Breast epithelium (tissue), 4 donors: ENCODE results near the gene TOP3B. TPM values are rescaled to one million over a fixed set of nuclear protein-coding genes. Genes with fewer than 3 reads are reported as not detected.
A peak's percentile ranks its signal among the peaks of the same experiment; 100 is the strongest.

ENCODE experiments used
- DNase-seq, 2 donors: peaks; one replicate each; pipeline ENCODE4 v3.0.0-alpha.2; 2019; ENCODE audit warnings: low spot score in 2 of 2
- H3K27ac ChIP-seq, 2 donors: fragments of 200-600 bp; sonication (generic) in 1 of 2; one replicate each; pipeline ENCODE4 v1.5.1; 2016 to 2019; ENCODE audit warnings: mild to moderate bottlenecking in 1 of 2
- H3K27me3 ChIP-seq, 2 donors: fragments of 200-600 bp; sonication (generic) in 1 of 2; one replicate each; pipeline versions ENCODE4 v1.5.1 to v1.6.0; 2017 to 2019; ENCODE audit warnings: control low read depth in 1 of 2, mild to moderate bottlenecking in 1 of 2
- H3K36me3 ChIP-seq: fragments of 200-600 bp; one replicate; pipeline ENCODE4 v1.5.1; 2019
- H3K4me1 ChIP-seq, 2 donors: fragments of 200-600 bp; sonication (generic); one replicate each; pipeline ENCODE4 v1.5.1; 2016 to 2019; ENCODE audit warnings: control low read depth in 1 of 2
- H3K4me3 ChIP-seq, 3 donors: fragments of 200-600 bp; sonication (generic); 1 replicate in 2 of 3; 2 replicates in 1 of 3; pipeline ENCODE4 v1.5.1; 2016 to 2019; ENCODE audit warnings: mild to moderate bottlenecking in 3 of 3, moderate library complexity in 2 of 3
- H3K9me3 ChIP-seq, 2 donors: fragments of 200-600 bp; sonication (generic) in 1 of 2; one replicate each; pipeline ENCODE4 v1.5.1; 2016 to 2019; ENCODE audit warnings: control low read depth in 1 of 2
- CTCF ChIP-seq, 3 donors: fragments of 450-650 bp; IDR thresholded peaks; one replicate each; pipeline ENCODE4 v1.5.1; 2016 to 2017; ENCODE audit warnings: antibody characterized with exemption in 3 of 3, mild to moderate bottlenecking in 3 of 3, moderate library complexity in 3 of 3
- POLR2A ChIP-seq: fragments of 450-650 bp; IDR thresholded peaks from one replicate; pipeline ENCODE4 v1.6.1; 2016; ENCODE audit warnings: antibody characterized with exemption, mild to moderate bottlenecking, moderate library complexity
- POLR2AphosphoS5 ChIP-seq, 3 donors: sonication (generic); formaldehyde crosslinking; IDR thresholded peaks; one replicate each; pipeline ENCODE4 v1.6.1; 2017; ENCODE audit warnings: antibody characterized with exemption in 3 of 3
- intact Hi-C: fragments of 100-400 bp; cut with DNase I; formaldehyde crosslinking; loops from one replicate; pipeline ENCODE4 v1.15.1; 2023; ENCODE audit warnings: low total_unique reads
- total RNA-seq, 3 donors: library from RNA; depleted of rRNA; stranded (reverse); fragments of >200 nt; gene quantifications; one replicate each; pipeline ENCODE4 v1.1.0, GENCODE V29; 2016

Gene TOP3B
- total RNA-seq, 3 donors from 2014 or later: 20.2 to 34.8 (median 33.1) TPM

DNA sequence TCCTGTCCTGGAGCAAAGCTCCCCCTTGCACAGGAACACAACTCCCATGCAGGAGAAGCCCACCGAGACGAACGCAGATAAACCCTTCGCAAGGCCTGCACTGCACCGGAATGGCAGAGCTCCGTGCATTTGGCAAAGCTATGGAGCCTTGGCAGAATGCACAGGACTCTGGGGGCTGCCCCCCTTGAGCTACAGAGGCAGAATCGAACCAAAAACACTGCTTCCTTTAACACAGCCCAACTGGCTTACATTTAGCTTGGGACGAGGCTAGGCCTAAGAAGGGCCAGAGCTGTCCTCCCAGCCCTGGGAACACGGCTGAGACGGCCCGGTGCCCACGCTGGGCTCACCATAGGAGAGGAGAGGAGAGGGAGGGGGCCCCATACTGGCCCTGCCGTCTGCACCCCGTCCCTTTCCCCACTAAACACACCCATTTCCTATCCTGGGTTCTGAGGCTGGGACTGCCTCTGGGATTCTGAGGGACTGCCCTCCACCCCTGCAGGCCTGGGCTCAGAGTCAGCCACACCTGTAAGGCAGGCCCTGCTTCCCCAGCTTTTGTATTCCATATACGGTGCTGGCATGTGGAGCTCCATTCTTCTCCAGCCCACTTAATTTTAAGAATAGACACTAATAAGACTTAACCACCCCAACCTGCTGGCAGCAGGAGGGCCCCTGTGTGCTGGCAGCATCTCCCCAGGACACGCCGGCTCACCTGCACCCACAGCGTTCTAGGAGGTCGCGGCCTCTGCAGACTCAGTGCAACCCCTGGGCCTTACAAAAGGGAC, 62.9 kb downstream of the TOP3B start:
- Histone ChIP-seq H3K4me1 (no peaks in the 10 kb centered on the region), H3K36me3 (no peaks in the 10 kb centered on the region), H3K27ac (peak overlapping the region; percentile 50 to 58), H3K27me3 (no peaks in the 10 kb centered on the region), H3K4me3 (no peak overlapping the region), H3K9me3 (no peaks in the 10 kb centered on the region)
- intact Hi-C loops: loop anchor here (5.0 kb wide), 1 partner anchor 743 kb away; no protein-coding TSS in a partner anchor
- peak in 1 of 2 donors; percentile 57 for DNase-seq
- TF ChIP-seq POLR2AphosphoS5 (IDR thresholded peaks at IDR 0.05) (no peak), CTCF (IDR thresholded peaks at IDR 0.05) (no peak), POLR2A (no peak)

GRCh38 chr22:21918466-21919185, 64.0 kb downstream of the TOP3B start:
- H3K4me3 ChIP-seq: no peak overlapping the region
- no peaks in the 10 kb centered on the region for H3K36me3 ChIP-seq
- H3K4me1 ChIP-seq: no peaks in the 10 kb centered on the region
- intact Hi-C loops: loop anchor here (5.0 kb wide), 1 partner anchor 744 kb away; no protein-coding TSS in a partner anchor
- no peaks in the 10 kb centered on the region for H3K9me3 ChIP-seq
- DNase-seq: no peak
- H3K27ac ChIP-seq: peak overlapping the region in 1 of 2 donors; percentile 50
- no peak for TF ChIP-seq POLR2A
- no peak for TF ChIP-seq CTCF (IDR thresholded peaks at IDR 0.05)
- no peak for TF ChIP-seq POLR2AphosphoS5 (IDR thresholded peaks at IDR 0.05)
- H3K27me3 ChIP-seq: no peaks in the 10 kb centered on the region

DNA sequence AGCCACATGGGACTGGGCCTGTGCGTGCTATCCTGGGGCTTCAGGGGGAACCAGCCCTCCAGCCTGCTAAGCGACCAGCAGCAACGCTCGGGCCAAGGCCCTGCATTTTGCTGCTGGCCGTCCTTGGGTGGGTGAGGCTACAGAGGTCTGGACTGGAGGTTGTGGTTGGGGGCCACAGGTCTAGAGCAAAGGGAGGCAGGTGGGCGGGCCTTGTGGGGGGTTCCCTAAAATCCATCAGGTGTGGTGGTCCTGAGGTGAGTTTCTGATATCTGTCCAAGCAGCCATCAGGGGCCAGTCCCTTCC, 64.7 kb downstream of the TOP3B start:
- intact Hi-C loops: loop anchor here (5.0 kb wide), 1 partner anchor 744 kb away; no protein-coding TSS in a partner anchor
- Histone ChIP-seq H3K27ac (no peak overlapping the region), H3K36me3 (no peaks in the 10 kb centered on the region), H3K9me3 (no peaks in the 10 kb centered on the region), H3K4me3 (no peak overlapping the region), H3K4me1 (no peaks in the 10 kb centered on the region), H3K27me3 (no peaks in the 10 kb centered on the region)
- no peak for TF ChIP-seq POLR2AphosphoS5 (IDR thresholded peaks at IDR 0.05)
- TF ChIP-seq POLR2A: no peak
- TF ChIP-seq CTCF (IDR thresholded peaks at IDR 0.05): no peak
- no peak for DNase-seq

GRCh38 chr22:21917181-21917958, 65.2 kb downstream of the TOP3B start:
- DNase-seq: no peak
- Histone ChIP-seq H3K36me3 (no peaks in the 10 kb centered on the region), H3K4me3 (no peak overlapping the region), H3K9me3 (no peaks in the 10 kb centered on the region), H3K27ac (no peak overlapping the region), H3K27me3 (no peaks in the 10 kb centered on the region), H3K4me1 (no peaks in the 10 kb centered on the region)
- intact Hi-C loops: loop anchor here (5.0 kb wide), 1 partner anchor 745 kb away; no protein-coding TSS in a partner anchor
- TF ChIP-seq POLR2A (no peak), POLR2AphosphoS5 (IDR thresholded peaks at IDR 0.05) (no peak), CTCF (IDR thresholded peaks at IDR 0.05) (no peak)
